G401.6 (cell line): ENCODE results near the gene MROH9.
"Not testable (repeated sequence)": the region's sequence is repeated elsewhere in the genome, so short reads cannot be mapped to it uniquely, and the experiment has no call there.

Experiments
- FAIRE-seq: peaks from 2 replicates; lab custom pipeline; 2012; peaks lifted over from hg19 to GRCh38; lab: Jason Lieb, UNC

The MROH9 gene

GRCh38 chr1:170935231-170935630 is at the start of gene MROH9:
Gene MROH9, plus strand, starts transcription at chr1:170935534. Its CDS starts 10,023 bp downstream, at chr1:170945557.
- no peak for FAIRE-seq

- no peak for FAIRE-seq
Measured at GRCh38 chr1:170885551-170885950, 49.8 kb upstream of the MROH9 start.

GRCh38 chr1:170886460-170886859 is 48.9 kb upstream of the MROH9 start:
- FAIRE-seq: no peak

GRCh38 chr1:170887726-170888125 is 47.6 kb upstream of the MROH9 start:
- FAIRE-seq: no peak

- no peak for FAIRE-seq
Measured at GRCh38 chr1:170891872-170892271, 43.5 kb upstream of the MROH9 start.

GRCh38 chr1:170893655-170894297 is 41.6 kb upstream of the MROH9 start:
- no peak for FAIRE-seq

- FAIRE-seq: no peak
Measured at GRCh38 chr1:170903961-170904360, 31.4 kb upstream of the MROH9 start.

GRCh38 chr1:170908942-170909341 is 26.4 kb upstream of the MROH9 start:
- no peak for FAIRE-seq

- no peak for FAIRE-seq
Measured at GRCh38 chr1:170910273-170910672, 25.1 kb upstream of the MROH9 start.

GRCh38 chr1:170917373-170917772 is 18.0 kb upstream of the MROH9 start:
- FAIRE-seq: no peak

- not testable (repeated sequence) for FAIRE-seq
Measured at GRCh38 chr1:170924656-170925055, 10.7 kb upstream of the MROH9 start.

- no peak for FAIRE-seq
Measured at GRCh38 chr1:170927955-170928840, 7.1 kb upstream of the MROH9 start.

- FAIRE-seq: no peak
Measured at GRCh38 chr1:170929412-170929834, 5.9 kb upstream of the MROH9 start.

- FAIRE-seq: peak; percentile 36
Measured at GRCh38 chr1:170929835-170930554, 5.3 kb upstream of the MROH9 start.

- no peak for FAIRE-seq
Measured at GRCh38 chr1:170931650-170932049, 3.7 kb upstream of the MROH9 start.

- no peak for FAIRE-seq
Measured at GRCh38 chr1:170932236-170932635, 3.1 kb upstream of the MROH9 start.

- FAIRE-seq: no peak
Measured at GRCh38 chr1:170938281-170938680, 2.9 kb downstream of the MROH9 start.

GRCh38 chr1:170939476-170939875 is 4.1 kb downstream of the MROH9 start:
- no peak for FAIRE-seq

GRCh38 chr1:170951744-170952143 is 16.4 kb downstream of the MROH9 start:
- not testable (repeated sequence) for FAIRE-seq

- FAIRE-seq: no peak
Measured at GRCh38 chr1:170959385-170959784, 24.1 kb downstream of the MROH9 start.

- FAIRE-seq: no peak
Measured at GRCh38 chr1:170964506-170964905, 29.2 kb downstream of the MROH9 start.

- peak; percentile 60 for FAIRE-seq
Measured at GRCh38 chr1:170967042-170967910, 31.9 kb downstream of the MROH9 start.
